ENCODE results near the gene JPH2. TPM values are rescaled to one million over a fixed set of nuclear protein-coding genes. Genes with fewer than 3 reads are reported as not detected.

JPH2 gene
- total and polyA plus RNA-seq, 2 of the 4 experiments (the other 2 are of a cell fraction) = 0.44 to 0.54 TPM

DNA sequence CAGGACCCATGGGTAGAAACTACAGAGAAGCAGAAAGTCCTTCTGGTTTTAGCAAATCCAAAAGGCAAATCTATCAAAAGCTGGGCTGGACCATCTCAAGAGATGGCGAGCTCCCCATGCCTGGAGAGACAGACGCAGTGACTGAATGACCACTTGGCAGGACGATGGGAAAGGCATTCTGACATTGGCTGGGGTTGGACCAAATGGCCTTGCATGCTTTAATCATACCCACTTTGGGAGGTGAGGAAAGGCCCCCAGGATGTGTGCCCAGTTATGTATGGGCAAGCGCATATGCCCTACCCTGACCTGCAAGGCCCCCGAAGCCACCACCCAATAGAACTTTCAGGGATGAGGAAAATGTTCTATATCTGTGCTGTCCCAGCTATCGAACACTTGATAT, 45.1 kb downstream of the JPH2 start:
- Histone ChIP-seq H3K9me3 (ENCODE audit: control insufficient read depth, insufficient read depth, low read length) (no peaks in the 10 kb centered on the region), H2BK5ac (ENCODE audit: low read depth, low read length, poor library complexity, severe bottlenecking) (no peak overlapping the region), H3K9me1 (ENCODE audit: insufficient read depth, low read length) (peaks cover 3% of the 10 kb centered on the region; the same call in 1 of the 2 replicates), H2BK20ac (ENCODE audit: low read depth, low read length) (no peak overlapping the region), H3K23ac (ENCODE audit: low read depth, low read length) (no peak overlapping the region), H4K20me1 (ENCODE audit: insufficient read depth, low read length) (no peaks in the 10 kb centered on the region), H4K5ac (ENCODE audit: low read depth, low read length) (no peak overlapping the region), H3K56ac (ENCODE audit: extremely low read depth, insufficient read depth, low read length) (no peak overlapping the region), H3K9ac (ENCODE audit: low read depth, low read length) (no peak overlapping the region), H4K91ac (ENCODE audit: insufficient read depth, low read depth, low read length) (0 out of 2 replicates have a peak overlapping the region, but pooled peaks have one; percentile 4), H3K18ac (ENCODE audit: low read depth, low read length) (no peak overlapping the region), H3K4me1 (ENCODE audit: control insufficient read depth, insufficient read depth, low read length) (peaks cover 16% of the 10 kb centered on the region), H3K36me3 (ENCODE audit: control insufficient read depth, insufficient read depth, low read length) (no peaks in the 10 kb centered on the region), H3K27ac (ENCODE audit: insufficient read depth, low read length) (no peak overlapping the region), H3K4me2 (ENCODE audit: low read depth, low read length) (no peak overlapping the region), H3K4ac (ENCODE audit: low read depth, low read length) (no peak overlapping the region), H3K14ac (replicated peaks; ENCODE audit: low read depth, low read length) (no peak overlapping the region), H3K79me1 (ENCODE audit: low read depth in 1 of 2, low read length in 2 of 2) (peaks cover 0 to under 1% of the 10 kb centered on the region in 2 experiments; a peak in 1 of 4 replicates), H3K4me3 (ENCODE audit: insufficient read depth, low read depth, low read length) (no peak overlapping the region), H2BK15ac (ENCODE audit: low read depth, low read length) (no peak overlapping the region), H2AK9ac (replicated peaks; ENCODE audit: low read depth, low read length, poor library complexity) (no peak overlapping the region), H2BK120ac (ENCODE audit: low read depth, low read length) (no peak overlapping the region), H2AK5ac (ENCODE audit: low read depth, low read length) (no peak overlapping the region), H2AFZ (replicated peaks; ENCODE audit: low read length, poor library complexity) (no peak overlapping the region), H3K27me3 (ENCODE audit: control insufficient read depth, insufficient read depth, low read length) (peaks cover 7% of the 10 kb centered on the region; the same call in 1 of the 2 replicates), H4K8ac (ENCODE audit: low read depth in 2 of 2, low read length in 2 of 2) (no peak overlapping the region)
- intact Hi-C loops (cut with micrococcal nuclease) = no loop called here
- no peak for ATAC-seq (ENCODE audit: low read depth)
- BruUV-seq (replicated peaks) = no TSS peak
- no peak for DNase-seq
- no CpG with 5 or more reads among the region's 6 CpGs for WGBS, 2 experiments (ENCODE audit: extremely low coverage in 2 of 2, insufficient read length in 1 of 2)
- CTCF ChIA-PET = no interaction called here
- in situ Hi-C loops (cut with MboI; ENCODE audit: low sequenced_read_pairs) = no loop called here
- TF ChIP-seq MAFK (IDR thresholded peaks at IDR 0.05; ENCODE audit: low read depth, low read length) (no peak), RCOR1 (IDR thresholded peaks at IDR 0.05; ENCODE audit: insufficient replicate concordance, low read length) (no peak), RAD21 (IDR thresholded peaks at IDR 0.05; ENCODE audit: low read length) (no peak), MXI1 (IDR thresholded peaks at IDR 0.05; ENCODE audit: borderline replicate concordance, low read depth, low read length) (no peak), POLR2A (IDR thresholded peaks at IDR 0.05; ENCODE audit: low read depth, low read length) (no peak), FOS (IDR thresholded peaks at IDR 0.05; ENCODE audit: low read depth, low read length) (no peak), NFE2L2 (IDR thresholded peaks at IDR 0.05; ENCODE audit: low read depth, low read length) (no peak), CEBPB (IDR thresholded peaks at IDR 0.05; ENCODE audit: low read depth, low read length) (no peak), SMC3 (IDR thresholded peaks at IDR 0.05; ENCODE audit: low read depth, low read length) (no peak), CHD1 (IDR thresholded peaks at IDR 0.05; ENCODE audit: low read depth, low read length) (no peak), RFX5 (IDR thresholded peaks at IDR 0.05; ENCODE audit: low read depth, low read length) (no peak), MAZ (IDR thresholded peaks at IDR 0.05; ENCODE audit: borderline replicate concordance, low read depth, low read length) (no peak), BHLHE40 (IDR thresholded peaks at IDR 0.05; ENCODE audit: low read depth, low read length) (no peak)
- TF ChIP-seq, protein P1, sequence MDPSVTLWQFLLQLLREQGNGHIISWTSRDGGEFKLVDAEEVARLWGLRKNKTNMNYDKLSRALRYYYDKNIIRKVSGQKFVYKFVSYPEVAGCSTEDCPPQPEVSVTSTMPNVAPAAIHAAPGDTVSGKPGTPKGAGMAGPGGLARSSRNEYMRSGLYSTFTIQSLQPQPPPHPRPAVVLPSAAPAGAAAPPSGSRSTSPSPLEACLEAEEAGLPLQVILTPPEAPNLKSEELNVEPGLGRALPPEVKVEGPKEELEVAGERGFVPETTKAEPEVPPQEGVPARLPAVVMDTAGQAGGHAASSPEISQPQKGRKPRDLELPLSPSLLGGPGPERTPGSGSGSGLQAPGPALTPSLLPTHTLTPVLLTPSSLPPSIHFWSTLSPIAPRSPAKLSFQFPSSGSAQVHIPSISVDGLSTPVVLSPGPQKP (IDR thresholded peaks at IDR 0.05; ENCODE audit: borderline replicate concordance, low read depth, low read length) = no peak
- TF ChIP-seq, protein P2, sequence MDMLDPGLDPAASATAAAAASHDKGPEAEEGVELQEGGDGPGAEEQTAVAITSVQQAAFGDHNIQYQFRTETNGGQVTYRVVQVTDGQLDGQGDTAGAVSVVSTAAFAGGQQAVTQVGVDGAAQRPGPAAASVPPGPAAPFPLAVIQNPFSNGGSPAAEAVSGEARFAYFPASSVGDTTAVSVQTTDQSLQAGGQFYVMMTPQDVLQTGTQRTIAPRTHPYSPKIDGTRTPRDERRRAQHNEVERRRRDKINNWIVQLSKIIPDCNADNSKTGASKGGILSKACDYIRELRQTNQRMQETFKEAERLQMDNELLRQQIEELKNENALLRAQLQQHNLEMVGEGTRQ (IDR thresholded peaks at IDR 0.05; ENCODE audit: low read depth, low read length) = no peak
- POLR2A ChIA-PET (ENCODE audit: unreplicated experiment) = no interaction called here
- dilution Hi-C loops (cut with HindIII; ENCODE audit: low sequenced_read_pairs, unreplicated experiment) = no loop called here
